ENCODE data around the gene TRIM28.
"Not testable (repeated sequence)": the region's sequence is repeated elsewhere in the genome, so short reads cannot be mapped to it uniquely, and the experiment has no call there.

TRIM28 gene

DNA sequence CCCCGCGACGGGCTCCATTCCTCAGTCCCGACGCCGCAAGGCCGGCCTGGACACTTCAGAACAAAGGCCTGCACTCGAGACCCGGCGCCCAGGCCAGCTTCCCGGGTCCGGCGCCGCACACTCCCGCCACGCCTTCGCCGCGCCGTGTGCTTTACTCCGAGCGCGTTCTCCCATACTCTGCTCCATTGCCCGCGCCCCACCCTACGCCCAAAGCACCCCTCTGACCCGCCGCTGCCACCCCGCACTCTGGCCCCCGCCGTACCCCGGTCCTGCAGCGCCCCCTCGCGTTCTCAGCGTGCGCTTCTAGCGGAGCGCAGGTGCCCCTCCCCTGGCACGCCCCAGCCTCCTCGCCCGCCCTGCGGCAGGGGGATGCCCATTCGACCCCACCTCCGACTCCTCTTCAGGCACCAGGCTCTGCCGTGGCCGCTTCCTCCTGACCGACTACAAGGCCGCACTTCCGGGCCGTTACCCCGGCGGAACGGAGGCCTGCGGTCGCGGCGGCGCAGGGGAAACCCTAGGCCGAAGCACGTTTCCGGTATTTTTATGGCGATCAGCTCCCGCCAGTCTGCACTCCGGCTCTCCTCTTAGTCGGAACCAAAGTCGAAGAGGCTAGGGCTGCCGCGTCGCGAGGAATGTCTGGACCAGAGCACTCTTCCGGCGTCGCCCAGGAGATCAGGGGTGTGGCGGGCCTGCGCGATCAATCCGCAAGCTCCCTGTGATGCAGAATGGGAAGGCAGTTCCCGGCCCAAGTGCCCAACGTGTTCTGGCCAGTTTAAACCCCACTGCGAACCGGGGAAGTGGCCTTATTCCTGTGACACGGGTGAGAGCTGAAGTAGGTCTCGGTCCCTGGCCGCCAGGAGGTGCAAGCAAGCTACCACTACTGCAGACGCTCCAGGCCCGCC, 24.3 kb upstream of the TRIM28 start, which contains the start of gene ZBTB45:
Gene ZBTB45 (minus strand): TSS at position 456 of the 902 bp plus-strand sequence. CDS start 2,137 bp downstream, outside the sequence.
- peak; percentile 99 for DNase-seq

DNA sequence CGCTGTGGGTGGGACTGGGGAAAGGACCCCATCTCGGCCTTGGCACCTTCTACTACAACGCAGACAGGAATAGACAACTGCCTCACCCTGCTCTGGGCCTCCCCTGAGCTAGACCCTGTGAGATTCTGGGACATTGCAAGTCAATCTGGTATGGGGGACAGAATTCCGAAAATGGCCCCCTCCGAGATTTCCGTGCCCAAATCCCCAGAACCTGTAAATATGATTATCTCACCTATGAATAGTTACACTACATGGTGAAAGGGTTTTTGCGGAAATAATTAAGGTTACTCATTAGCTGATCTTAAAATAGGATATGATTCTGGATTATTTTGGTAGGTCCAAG, 23.6 kb upstream of the TRIM28 start:
- no peak for DNase-seq

DNA sequence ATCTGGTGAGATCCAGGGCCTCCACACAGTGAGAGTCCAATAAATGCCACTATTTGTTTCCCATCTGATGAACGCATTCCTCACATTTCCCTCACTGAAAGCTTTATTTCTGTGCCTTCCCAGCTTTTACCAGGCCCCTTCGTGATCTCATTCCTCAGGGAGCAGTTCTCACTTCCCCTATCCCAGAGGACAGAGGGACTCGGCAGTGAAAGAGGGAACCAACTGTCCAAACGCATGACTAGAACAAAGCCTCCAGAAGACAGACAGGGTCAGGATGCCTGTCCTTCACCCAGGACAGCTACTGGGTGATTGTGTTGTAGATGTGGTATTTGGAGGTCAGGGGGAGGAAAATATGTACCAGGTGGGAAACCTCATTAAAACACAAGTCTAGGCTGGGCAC, 22.2 kb upstream of the TRIM28 start:
- no peak for DNase-seq

DNA sequence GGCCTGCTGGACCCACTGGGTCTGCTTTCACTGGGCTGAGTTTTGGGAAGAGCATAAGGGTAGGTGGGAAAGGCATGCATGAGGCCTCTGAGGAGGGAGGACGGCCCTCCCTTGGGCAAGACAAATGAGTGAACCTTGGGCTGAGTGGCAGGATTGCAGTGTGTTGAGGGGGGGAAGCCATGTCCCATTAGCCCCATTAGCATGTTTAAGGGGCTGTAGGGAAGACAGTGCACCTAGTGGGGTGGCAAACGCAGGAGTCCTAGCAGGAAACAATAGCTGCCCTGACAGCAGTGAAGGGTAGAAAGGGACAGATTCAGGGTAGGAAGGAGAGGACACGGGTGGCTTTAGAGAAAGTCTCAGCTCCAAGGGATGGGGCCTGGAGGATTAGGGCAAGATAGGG, 21.2 kb upstream of the TRIM28 start:
- DNase-seq: no peak

DNA sequence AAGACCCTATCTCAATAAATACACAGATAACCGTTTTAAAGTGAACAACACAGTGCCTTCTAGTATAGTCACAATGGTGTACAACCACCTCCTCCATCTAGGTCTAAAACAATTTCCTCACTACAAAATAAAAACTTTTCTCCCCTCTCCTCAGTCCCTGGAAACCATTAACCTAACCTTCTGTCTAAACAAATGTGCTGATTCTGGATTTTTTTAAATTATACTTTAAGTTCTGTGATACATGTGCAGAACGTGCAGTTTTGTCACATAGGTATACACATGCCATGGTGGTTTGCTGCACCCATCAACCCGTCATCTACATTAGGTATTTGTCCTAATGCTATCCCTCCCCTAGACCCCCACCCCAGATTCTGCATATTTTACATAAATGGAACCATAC, 14.5 kb upstream of the TRIM28 start:
- DNase-seq: no peak

DNA sequence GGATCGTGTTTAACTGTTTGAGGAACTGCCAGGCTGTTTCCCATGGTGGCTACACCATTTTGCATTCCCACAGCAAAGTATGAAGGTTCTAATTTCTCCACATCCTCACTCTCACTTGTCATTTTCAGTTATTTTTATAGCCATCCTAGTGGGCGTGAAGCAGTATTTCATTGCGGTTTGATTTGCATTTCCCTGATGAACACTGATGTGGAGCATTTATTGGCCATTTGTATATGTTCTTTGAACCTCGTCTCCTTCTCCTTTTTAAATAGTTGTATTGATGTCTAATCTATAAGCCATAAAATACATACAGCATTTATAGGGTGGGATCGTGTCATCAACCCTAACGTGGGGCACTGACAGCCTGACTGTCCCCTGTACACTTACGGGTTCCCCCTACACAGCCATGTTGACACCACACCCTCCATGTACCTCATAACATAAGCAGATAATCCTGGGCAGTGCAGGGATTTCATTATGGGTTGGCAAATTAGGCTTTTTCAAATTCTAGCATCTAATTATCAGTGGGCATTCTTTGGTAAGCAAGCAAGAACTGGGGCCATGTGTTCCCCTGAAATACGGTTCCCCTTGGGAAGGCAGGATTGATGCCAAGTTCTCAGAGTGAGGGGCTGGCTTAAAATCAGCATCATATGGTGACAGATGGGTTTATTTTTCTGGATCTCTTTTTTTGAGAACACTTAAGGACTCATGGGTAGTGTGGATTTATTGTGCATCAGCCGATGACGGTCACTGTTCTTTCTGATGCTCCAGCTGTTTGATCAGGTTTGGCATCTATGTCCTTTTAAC, 12.6 kb upstream of the TRIM28 start:
- no peak for DNase-seq

DNA sequence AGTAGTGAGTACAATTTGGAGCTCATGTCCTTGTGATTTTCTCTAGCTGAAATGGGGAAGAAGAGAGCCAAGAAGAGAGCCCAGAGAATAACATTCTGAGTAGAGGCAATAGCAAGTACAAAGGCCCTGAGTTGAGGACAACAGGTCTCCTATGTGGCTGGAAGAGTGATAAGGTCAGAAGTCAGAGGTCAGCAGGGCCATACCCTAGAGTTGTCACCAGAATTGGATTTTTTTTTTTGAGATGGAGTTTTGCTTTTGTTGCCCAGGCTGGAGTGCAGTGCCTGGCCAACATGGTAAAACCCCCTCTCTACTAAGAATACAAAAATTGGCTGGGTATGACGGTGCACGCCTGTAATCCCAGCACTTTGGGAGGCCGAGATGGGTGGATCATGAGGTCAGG, 8.0 kb upstream of the TRIM28 start:
- no peak for DNase-seq

DNA sequence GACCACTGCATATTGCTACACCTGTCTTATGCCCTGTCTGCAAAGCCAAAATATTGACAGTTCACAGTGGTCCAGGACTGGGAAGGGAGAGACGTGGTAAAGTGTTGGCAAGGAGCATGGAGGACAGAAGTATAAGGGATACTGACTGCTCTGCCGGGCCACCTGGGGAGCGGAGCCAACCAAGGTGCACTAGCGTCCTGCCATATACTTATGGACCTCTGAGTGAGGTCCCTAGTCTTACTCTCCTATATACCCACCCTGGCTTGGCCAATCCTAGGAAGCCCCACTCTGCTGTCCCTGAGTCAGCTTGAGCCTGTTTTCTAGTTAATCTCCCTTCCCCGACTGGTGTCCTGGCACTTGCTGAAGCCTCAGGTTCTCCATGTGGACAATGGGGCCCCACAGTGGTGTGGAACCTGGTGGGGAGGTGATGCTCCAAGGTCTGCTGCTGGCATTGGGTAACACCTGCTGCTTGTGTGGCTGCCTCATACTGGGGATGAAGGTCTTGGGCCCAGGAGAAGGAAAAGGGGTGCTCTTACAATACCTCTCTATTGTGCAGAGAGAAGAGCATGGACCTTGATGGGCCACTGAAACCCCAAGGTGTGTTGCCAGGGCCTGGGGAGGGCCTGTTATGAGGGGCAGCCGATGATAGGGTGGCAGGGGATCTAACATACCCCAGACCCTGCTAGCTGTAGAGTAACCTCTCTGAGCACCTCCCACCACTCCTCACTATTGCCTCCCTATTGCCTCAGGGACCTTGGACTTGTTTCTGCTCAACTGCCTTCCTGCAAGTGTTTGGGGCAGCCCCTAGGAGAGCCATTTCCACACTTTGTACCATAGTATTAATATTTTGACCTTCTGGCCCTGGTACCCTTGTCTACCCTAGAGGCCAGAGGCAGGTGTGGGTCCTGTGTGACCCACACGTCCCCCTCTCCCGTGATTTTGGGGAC, 6.7 kb upstream of the TRIM28 start:
- no peak for DNase-seq

DNA sequence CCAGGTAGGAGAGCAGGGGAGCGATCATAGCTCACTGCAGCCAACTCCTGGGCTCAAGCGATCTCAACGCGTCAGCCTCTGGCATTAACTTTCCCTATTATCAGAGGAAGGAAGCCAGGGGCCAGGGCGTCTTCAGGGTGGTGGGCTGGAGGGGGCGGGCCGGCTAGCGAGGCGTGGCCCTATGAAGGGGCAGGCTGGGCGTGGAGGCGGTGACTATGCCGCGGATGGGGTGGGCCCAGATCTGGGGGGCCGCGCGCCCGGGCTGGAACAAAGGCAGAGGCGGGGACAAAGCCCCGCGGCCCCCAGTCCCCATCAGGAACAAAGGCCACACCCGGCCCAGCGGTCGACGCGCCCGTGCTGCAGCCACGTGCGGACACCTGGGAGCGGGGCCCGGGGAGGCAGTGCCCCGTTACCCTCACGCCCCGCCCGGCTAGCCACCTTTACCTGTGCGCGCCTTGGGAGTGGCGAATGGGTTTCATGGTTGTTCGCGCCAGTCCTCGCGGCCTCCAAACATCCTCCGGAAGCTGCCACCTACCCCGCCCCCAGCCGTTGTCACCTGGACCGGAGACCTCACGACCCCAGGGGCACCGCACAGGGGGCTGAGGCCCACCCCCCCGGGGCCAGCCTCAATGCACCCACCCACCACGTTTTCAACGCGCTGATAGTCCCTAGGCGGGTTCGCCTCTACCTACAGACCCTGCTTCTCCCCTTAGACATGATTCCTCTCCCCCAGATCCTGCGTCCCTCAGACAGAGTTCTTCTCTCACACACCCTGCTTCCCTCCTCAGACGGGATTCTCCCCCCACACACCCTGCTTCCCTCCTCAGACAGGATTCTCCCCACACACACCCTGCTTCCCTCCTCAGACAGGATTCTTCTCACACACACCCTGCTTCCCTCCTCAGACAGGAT, 5.4 kb upstream of the TRIM28 start:
- DNase-seq: no peak

DNA sequence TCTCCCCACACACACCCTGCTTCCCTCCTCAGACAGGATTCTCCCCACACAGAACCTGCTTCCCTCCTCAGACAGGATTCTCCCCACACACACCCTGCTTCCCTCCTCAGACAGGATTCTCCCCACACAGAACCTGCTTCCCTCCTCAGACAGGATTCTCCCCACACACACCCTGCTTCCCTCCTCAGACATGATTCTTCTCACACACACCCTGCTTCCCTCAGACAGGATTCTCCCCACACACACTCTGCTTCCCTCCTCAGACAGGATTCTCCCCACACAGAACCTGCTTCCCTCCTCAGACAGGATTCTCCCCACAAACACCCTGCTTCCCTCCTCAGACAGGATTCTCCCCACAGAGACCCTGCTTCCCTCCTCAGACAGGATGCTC, 4.7 kb upstream of the TRIM28 start:
- DNase-seq: not testable (repeated sequence)

DNA sequence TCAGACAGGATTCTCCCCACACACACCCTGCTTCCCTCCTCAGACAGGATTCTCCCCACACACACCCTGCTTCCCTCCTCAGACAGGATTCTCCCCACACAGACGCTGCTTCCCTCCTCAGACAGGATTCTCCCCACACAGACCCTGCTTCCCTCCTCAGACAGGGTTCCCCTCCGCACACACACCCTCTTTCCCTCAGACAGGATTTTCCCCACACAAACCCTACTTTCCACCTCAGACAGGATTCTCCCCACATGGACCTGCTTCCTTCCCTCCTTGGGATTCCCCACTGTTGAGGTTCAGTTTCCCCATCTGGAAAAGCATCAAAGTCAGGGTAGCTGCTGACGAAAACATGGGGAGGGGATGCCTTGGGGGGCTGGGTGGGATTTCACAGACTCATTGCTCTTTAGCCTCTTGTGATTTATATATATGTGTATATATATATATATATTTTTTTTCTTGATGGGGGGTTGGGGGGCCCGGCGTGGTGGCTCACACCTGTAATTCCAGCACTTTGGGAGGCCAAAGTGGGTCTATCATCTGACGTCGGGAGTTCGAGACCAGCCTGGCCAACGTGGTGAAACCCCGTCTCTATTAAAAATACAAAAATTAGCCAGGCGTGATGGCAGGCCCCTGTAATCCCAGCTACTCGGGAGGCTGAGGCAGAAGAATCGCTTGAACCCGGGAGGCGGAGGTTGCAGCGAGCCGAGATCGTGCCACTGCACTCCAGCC, 1.1 kb upstream of the TRIM28 start:
- DNase-seq: not testable (repeated sequence)

DNA sequence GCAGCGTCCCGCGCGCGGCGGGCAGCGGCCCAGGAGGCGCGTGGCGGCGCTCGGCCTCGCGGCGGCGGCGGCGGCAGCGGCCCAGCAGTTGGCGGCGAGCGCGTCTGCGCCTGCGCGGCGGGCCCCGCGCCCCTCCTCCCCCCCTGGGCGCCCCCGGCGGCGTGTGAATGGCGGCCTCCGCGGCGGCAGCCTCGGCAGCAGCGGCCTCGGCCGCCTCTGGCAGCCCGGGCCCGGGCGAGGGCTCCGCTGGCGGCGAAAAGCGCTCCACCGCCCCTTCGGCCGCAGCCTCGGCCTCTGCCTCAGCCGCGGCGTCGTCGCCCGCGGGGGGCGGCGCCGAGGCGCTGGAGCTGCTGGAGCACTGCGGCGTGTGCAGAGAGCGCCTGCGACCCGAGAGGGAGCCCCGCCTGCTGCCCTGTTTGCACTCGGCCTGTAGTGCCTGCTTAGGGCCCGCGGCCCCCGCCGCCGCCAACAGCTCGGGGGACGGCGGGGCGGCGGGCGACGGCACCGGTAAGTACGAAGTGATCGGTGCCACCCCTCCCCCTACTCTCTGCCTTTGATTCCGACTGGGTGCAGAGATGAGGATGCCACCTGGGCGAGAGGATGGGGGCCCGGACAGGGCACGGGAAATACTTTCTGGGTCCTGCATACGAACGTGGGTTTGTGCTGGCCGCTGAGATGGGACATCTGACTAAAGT, 874 bp downstream of the TRIM28 start:
- DNase-seq: peak; percentile 43

DNA sequence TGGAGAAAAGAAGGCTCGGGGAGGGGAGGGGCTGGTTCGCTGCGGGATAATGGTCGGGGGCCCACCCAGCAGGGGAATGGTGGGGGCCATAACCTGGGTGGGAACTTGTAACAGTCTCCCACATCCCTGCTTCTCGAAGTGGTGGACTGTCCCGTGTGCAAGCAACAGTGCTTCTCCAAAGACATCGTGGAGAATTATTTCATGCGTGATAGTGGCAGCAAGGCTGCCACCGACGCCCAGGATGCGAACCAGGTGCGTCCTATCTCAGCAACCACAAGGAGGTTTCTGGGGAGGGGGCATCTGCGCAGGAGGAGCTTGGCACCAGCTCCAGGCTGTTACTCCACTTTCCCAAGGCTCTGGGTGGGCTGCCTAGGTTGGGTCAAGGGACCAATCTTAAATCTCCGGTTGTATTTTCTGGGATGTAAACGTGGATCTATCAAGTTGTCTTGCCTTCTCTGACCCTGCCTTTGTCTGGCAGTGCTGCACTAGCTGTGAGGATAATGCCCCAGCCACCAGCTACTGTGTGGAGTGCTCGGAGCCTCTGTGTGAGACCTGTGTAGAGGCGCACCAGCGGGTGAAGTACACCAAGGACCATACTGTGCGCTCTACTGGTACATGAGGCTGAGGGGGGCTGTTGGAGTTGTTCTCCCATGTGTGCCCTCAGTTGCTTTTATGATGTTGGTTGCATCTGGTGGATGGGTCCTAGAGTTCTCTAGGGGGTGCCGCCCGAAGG, 1.6 kb downstream of the TRIM28 start:
- DNase-seq: no peak

DNA sequence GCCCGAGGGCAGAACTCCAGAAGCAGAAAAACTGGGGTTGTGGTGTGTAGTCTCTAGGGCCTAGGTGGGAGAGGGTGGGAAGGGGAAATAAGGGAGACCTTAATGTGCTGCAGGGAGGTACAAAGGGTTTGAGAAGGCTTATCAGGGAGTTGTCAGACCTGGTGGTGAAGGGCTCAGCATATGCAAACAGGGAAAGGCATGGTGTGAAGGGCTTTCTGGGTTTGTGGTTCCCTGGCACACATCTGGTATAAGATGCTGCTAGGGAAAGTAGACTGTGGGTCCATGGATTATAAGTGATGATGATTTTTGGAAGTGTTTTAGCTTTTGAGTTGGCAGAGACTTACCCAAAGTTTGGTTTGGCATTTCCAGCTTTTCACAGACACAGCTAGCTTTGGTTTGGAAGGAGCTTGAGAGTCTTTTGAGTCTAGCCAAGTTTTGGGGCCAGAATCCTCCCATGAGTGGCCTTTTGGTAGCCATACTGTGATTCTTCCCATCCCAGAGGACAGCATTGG, 2.2 kb downstream of the TRIM28 start:
- DNase-seq: no peak

DNA sequence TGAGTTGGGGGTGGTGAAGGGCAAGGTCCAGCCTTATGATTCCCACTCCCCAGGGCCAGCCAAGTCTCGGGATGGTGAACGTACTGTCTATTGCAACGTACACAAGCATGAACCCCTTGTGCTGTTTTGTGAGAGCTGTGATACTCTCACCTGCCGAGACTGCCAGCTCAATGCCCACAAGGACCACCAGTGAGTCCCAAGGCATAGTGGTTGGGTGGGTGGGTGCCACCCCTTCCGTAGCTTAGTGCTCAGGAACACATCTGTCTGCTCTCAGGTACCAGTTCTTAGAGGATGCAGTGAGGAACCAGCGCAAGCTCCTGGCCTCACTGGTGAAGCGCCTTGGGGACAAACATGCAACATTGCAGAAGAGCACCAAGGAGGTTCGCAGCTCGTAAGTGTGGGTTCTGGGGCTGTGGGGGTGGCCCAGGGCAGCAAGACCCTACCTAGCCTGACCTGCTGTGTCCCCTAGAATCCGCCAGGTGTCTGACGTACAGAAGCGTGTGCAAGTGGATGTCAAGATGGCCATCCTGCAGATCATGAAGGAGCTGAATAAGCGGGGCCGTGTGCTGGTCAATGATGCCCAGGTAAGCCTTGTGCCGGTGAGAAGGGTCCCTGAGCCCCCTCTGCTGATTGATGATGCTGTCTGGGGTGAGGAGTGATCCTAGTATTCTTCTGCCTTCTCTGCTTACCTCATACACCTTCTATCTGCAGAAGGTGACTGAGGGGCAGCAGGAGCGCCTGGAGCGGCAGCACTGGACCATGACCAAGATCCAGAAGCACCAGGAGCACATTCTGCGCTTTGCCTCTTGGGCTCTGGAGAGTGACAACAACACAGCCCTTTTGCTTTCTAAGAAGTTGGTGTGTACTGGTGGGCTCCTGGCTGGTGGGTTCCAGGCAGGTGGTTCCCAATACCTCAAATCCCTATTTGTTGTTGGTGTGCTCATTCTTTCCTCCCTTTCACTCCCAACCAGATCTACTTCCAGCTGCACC, 3.8 kb downstream of the TRIM28 start:
- DNase-seq: no peak

DNA sequence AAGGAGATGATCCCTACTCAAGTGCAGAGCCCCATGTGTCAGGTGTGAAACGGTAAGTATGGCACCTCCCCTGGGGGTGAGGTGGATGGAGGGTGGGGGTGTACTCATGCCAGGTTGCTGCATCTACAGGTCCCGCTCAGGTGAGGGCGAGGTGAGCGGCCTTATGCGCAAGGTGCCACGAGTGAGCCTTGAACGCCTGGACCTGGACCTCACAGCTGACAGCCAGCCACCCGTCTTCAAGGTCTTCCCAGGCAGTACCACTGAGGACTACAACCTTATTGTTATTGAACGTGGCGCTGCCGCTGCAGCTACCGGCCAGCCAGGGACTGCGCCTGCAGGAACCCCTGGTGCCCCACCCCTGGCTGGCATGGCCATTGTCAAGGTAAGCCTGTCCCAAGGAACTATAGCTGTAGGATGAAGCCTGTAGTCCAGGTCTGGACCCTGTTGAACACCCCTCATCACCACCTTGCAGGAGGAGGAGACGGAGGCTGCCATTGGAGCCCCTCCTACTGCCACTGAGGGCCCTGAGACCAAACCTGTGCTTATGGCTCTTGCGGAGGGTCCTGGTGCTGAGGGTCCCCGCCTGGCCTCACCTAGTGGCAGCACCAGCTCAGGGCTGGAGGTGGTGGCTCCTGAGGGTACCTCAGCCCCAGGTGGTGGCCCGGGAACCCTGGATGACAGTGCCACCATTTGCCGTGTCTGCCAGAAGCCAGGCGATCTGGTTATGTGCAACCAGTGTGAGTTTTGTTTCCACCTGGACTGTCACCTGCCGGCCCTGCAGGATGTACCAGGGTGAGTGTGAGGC, 5.2 kb downstream of the TRIM28 start:
- no peak for DNase-seq

DNA sequence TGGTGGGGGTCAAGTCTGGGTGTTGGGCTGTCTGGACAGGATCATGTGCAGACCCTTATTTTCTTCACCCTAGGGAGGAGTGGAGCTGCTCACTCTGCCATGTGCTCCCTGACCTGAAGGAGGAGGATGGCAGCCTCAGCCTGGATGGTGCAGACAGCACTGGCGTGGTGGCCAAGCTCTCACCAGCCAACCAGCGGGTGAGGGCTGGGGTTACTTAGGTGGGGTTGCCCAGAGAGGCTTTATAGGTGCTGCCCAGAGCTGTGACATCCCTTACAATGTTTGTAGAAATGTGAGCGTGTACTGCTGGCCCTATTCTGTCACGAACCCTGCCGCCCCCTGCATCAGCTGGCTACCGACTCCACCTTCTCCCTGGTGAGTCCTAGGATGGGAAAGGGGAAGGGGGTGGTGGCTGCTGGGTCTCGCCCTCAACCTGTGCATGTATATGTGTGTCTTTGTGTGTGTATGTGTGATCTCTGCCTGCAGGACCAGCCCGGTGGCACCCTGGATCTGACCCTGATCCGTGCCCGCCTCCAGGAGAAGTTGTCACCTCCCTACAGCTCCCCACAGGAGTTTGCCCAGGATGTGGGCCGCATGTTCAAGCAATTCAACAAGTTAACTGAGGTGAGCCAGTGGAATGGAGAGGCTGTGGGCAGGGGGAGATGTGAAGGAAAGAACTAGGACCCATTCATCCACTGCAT, 5.9 kb downstream of the TRIM28 start:
- no peak for DNase-seq
